Ovary (tissue), 3 donors: ENCODE data around the gene ERF.

ENCODE experiments used
- CTCF ChIP-seq, 3 donors: fragments of 450-650 bp in 2 of 3; fragments of 200-600 bp in 1 of 3; IDR thresholded peaks; one replicate each; pipeline versions ENCODE4 v1.5.1 to v1.8.0; 2016 to 2022; ENCODE audit warnings: antibody characterized with exemption in 3 of 3, mild to moderate bottlenecking in 1 of 3
- EP300 ChIP-seq: sonication (generic); formaldehyde crosslinking; IDR thresholded peaks from one replicate; pipeline ENCODE4 v1.6.1; 2017; ENCODE audit warnings: antibody characterized with exemption
- donor health status: DM: no; HTN: no; CAD: no.

DNA sequence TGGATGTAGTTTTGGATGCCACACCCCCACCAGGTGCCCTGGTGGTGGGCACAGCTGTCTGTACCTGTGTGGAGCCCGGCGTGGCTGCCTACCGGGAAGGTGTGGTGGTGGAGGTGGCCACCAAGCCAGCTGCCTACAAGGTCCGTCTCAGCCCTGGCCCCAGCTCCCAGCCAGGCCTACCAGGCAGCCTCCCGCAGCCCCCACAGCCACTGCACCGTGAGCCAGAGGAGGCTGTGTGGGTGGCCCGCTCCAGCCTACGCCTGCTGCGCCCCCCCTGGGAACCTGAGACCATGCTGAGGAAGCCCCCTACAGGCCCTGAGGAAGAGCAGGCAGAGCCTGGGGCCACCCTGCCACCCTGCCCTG lies 17.6 kb upstream of the ERF start:
- no peak for TF ChIP-seq CTCF (IDR thresholded peaks at IDR 0.05)
- no peak for TF ChIP-seq EP300
